ENCODE results near the gene BARX1.

DNA sequence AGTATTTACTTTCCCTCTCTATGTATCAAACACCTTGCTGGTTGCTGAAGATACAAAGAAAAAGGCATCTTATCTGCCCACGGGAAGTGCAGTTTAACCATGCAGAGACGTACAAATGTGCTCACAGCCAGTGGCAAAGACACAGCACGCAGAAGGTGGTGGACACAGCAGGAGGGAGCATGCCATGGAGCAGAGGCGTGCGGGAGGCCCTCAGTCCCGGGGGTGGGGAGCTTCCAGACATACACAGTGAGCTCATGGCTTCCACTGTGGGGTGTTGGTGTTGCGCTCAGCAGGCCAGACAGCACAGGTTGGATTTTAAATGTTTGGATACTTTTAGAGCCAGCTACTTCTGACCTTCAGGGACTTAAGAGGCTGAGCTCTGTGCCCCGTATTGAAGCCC is 8.8 kb upstream of the BARX1 start:
- no peak for TF ChIP-seq POLR2AphosphoS5 (IDR thresholded peaks at IDR 0.05; ENCODE audit: low read depth, low read length)
- no peak for TF ChIP-seq POLR2A (IDR thresholded peaks at IDR 0.05; ENCODE audit: low read depth, low read length)
- no peak for TF ChIP-seq TAF1 (IDR thresholded peaks at IDR 0.05; ENCODE audit: borderline replicate concordance, low read depth, low read length)
